HAP-1 (cell line): ENCODE measurements around the gene NLRP14.

Experiments
- DNase-seq, 2 experiments: peaks; one replicate each; pipeline ENCODE4 v3.0.0-alpha.2; 2016 to 2020; ENCODE audit warnings: low spot score in 2 of 2
- H3K27me3 ChIP-seq: fragments of 250-450 bp; sonication (Bioruptor Pico); 2 replicates; pipeline ENCODE4 v1.5.1; 2020; ENCODE audit warnings: low read depth, mild to moderate bottlenecking, moderate library complexity
- H3K36me3 ChIP-seq: fragments of 250-450 bp; sonication (Bioruptor Pico); replicated peaks from 2 replicates; pipeline ENCODE4 v1.5.1; 2020; ENCODE audit warnings: mild to moderate bottlenecking
- H3K4me1 ChIP-seq: fragments of 250-450 bp; sonication (Bioruptor Pico); 2 replicates; pipeline ENCODE4 v1.5.1; 2020; ENCODE audit warnings: mild to moderate bottlenecking
- H3K4me3 ChIP-seq: fragments of 250-450 bp; sonication (Bioruptor Pico); 2 replicates; pipeline ENCODE4 v1.5.1; 2020; ENCODE audit warnings: mild to moderate bottlenecking, moderate library complexity
- H3K9me3 ChIP-seq: fragments of 250-450 bp; sonication (Bioruptor Pico); 2 replicates; pipeline ENCODE4 v1.5.1; 2020; ENCODE audit warnings: mild to moderate bottlenecking, moderate library complexity
- in situ Hi-C: fragments of 300-500 bp; cut with MboI; formaldehyde crosslinking; loops from 3 replicates; pipeline ENCODE4 v1.14.3; 2020; ENCODE audit warnings: low sequenced_read_pairs, inconsistent platforms, mixed read lengths

The NLRP14 gene

DNA sequence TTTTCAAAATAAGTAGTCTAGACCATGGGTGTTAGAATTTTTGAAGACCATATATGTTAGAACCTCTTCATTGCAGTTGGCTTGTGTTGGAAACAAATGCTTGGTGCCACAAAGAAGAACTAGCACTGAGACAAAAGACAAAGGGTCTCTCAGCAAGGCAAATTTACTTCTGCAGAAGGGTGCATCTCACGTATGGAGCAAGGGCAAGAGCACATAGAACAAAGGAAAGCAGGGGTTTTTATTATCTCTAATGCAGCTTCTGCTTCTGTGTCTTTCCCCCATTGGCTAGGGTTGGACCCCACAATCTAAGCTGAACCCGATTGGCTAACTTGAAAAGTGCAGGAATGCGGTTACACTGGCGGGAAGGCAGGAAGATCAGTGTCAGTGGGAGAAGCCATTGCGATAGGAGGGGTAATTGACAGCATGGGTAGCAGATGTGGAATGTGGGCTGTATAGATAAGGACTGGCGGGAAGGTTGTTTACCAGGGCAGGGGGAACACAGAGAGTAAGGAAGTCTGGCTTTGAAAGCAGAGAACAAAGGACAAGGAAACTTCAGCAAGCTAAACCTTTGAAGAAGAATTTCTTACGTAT, 59.4 kb downstream of the NLRP14 start:
- no peaks in the 10 kb centered on the region for H3K27me3 ChIP-seq
- no peaks in the 10 kb centered on the region for H3K36me3 ChIP-seq
- H3K4me3 ChIP-seq = no peak overlapping the region
- no peaks in the 10 kb centered on the region; the same call in 1 of the 2 replicates for H3K9me3 ChIP-seq
- in situ Hi-C loops = no loop called here
- no peak for DNase-seq
- no peaks in the 10 kb centered on the region for H3K4me1 ChIP-seq

DNA sequence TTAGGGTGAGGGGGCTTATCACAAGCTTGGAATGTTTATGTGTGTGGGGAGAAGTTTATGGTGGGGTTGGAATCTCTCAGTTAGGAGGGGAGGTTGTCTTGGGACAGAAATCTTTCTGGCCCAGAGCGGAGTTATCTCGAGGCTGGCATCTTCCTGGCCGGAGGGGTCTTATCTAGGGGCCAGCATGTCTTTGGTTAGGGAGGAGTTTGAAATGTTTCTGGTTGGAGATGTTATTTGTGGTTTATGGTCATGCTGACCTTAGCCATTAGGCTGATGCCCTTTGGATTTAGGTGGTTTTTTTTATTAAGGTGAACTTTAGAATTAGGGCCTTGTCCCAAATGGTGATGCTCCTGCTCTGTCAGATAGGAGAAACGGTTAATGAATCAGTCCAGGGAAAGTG, 60.6 kb downstream of the NLRP14 start:
- Histone ChIP-seq H3K27me3 (no peaks in the 10 kb centered on the region), H3K4me3 (no peak overlapping the region), H3K4me1 (no peaks in the 10 kb centered on the region), H3K36me3 (no peaks in the 10 kb centered on the region), H3K9me3 (no peaks in the 10 kb centered on the region; the same call in 1 of the 2 replicates)
- in situ Hi-C loops = no loop called here
- DNase-seq = no peak

GRCh38 chr11:7081441-7081840, 61.2 kb downstream of the NLRP14 start:
- no peak overlapping the region for H3K4me3 ChIP-seq
- H3K9me3 ChIP-seq = no peaks in the 10 kb centered on the region; the same call in 1 of the 2 replicates
- no peaks in the 10 kb centered on the region for H3K4me1 ChIP-seq
- no peaks in the 10 kb centered on the region for H3K27me3 ChIP-seq
- H3K36me3 ChIP-seq = no peaks in the 10 kb centered on the region
- in situ Hi-C loops = no loop called here
- DNase-seq = no peak

DNA sequence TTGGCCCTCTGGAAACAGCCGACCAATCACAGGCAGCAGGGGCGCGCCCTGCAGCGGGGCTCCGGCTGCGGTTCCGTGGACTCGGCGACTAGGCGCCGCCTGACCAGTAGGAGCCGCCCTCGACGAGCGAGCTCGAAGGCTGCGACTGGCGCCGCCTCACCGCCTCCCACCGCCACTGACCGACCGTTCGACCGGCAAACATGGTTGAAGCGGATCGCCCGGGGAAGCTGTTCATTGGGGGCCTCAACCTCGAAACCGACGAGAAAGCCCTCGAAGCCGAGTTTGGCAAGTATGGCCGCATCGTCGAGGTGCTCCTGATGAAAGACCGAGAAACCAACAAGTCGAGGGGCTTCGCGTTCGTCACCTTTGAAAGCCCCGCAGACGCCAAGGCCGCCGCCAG, 68.6 kb downstream of the NLRP14 start, which contains the start of gene RBMXL2:
RBMXL2 (plus strand) TSS at position 78 of the 400 bp plus-strand sequence; CDS start at position 201, 123 bp downstream.
- no peak for DNase-seq
- peaks cover 13% of the 10 kb centered on the region for H3K27me3 ChIP-seq

DNA sequence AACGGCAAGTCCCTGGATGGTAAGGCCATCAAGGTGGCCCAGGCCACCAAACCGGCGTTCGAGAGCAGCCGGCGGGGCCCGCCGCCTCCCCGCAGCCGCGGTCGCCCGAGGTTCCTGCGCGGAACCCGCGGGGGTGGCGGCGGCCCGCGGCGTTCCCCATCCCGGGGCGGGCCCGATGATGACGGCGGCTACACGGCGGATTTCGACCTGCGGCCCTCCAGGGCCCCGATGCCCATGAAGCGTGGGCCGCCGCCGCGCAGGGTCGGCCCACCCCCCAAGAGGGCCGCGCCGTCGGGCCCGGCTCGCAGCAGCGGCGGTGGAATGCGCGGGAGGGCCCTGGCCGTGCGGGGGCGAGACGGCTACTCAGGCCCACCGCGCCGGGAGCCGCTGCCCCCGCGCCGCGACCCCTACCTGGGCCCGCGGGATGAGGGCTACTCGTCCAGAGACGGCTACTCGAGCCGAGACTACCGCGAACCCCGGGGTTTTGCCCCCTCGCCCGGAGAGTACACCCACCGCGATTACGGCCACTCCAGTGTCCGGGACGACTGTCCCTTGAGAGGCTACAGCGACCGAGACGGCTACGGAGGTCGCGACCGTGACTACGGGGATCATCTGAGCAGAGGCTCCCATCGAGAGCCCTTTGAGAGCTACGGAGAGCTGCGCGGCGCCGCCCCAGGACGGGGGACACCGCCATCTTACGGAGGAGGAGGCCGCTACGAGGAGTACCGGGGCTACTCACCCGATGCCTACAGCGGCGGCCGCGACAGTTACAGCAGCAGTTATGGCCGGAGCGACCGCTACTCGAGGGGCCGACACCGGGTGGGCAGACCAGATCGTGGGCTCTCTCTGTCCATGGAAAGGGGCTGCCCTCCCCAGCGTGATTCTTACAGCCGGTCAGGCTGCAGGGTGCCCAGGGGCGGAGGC, 69.3 kb downstream of the NLRP14 start:
- peaks cover 18% of the 10 kb centered on the region for H3K27me3 ChIP-seq
- no peaks in the 10 kb centered on the region for H3K9me3 ChIP-seq
- no peak for DNase-seq
- no peaks in the 10 kb centered on the region for H3K36me3 ChIP-seq
- in situ Hi-C loops = loop anchor here (10.0 kb wide), 1 partner anchor 605 kb away; no protein-coding TSS in a partner anchor
- H3K4me3 ChIP-seq = no peak overlapping the region
- H3K4me1 ChIP-seq = no peaks in the 10 kb centered on the region

More for the DNA sequence above, 68.6 kb downstream of the NLRP14 start, which contains the start of gene RBMXL2:
- Histone ChIP-seq H3K4me1 (no peaks in the 10 kb centered on the region), H3K4me3 (no peak within 1 kb of the TSS), H3K9me3 (no peaks in the 10 kb centered on the region), H3K36me3 (no peaks in the 10 kb centered on the region)
- in situ Hi-C loops = no loop called here

GRCh38 chr11:7098235-7098832, 78.1 kb downstream of the NLRP14 start:
- Histone ChIP-seq H3K36me3 (no peaks in the 10 kb centered on the region), H3K9me3 (no peaks in the 10 kb centered on the region), H3K27me3 (peaks cover 33% of the 10 kb centered on the region), H3K4me3 (no peak overlapping the region), H3K4me1 (no peaks in the 10 kb centered on the region)
- in situ Hi-C loops = loop anchor here (10.0 kb wide), 1 partner anchor 596 kb away; no protein-coding TSS in a partner anchor
- peak in 1 of 2 experiments; percentile 59 for DNase-seq

GRCh38 chr11:7115780-7116179, 95.5 kb downstream of the NLRP14 start:
- Histone ChIP-seq H3K27me3 (no peaks in the 10 kb centered on the region), H3K9me3 (no peaks in the 10 kb centered on the region), H3K4me1 (no peaks in the 10 kb centered on the region), H3K4me3 (no peak overlapping the region), H3K36me3 (no peaks in the 10 kb centered on the region)
- no peak for DNase-seq
- in situ Hi-C loops = no loop called here

DNA sequence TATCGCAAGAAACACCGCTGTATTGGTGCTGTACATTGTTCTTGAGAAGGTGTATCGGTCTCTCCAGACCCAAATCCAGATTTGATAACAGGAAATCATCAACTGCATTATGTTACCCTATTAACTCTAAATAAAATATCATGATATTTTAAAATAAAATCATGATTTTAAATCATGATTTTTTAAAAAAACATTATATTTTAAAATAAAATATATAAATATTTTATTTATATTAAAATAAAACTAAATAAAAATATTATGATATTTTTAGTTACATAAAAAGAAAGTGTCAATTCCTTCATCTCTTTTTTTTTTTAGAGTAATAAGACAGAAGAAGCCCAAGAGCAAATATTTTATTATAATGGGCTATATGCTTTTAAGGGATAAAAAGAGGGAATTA, 96.1 kb downstream of the NLRP14 start:
- Histone ChIP-seq H3K4me3 (no peak overlapping the region), H3K9me3 (no peaks in the 10 kb centered on the region), H3K27me3 (no peaks in the 10 kb centered on the region), H3K4me1 (no peaks in the 10 kb centered on the region), H3K36me3 (no peaks in the 10 kb centered on the region)
- in situ Hi-C loops = no loop called here
- DNase-seq = no peak
